GM06990 (cell line): ENCODE data around the gene CELF2.

Source experiments
- DNase-seq: peaks from one replicate; pipeline ENCODE4 v3.0.0-alpha.2; 2011; ENCODE audit not compliant: insufficient read length; ENCODE audit errors: extremely low read depth
- H3K27me3 ChIP-seq: replicated peaks from 2 replicates; pipeline ENCODE4 v1.6.0; 2011; ENCODE audit warnings: low read length; ENCODE audit not compliant: control insufficient read depth, insufficient read depth
- H3K36me3 ChIP-seq: 2 replicates; pipeline ENCODE4 v1.5.1; 2011; ENCODE audit warnings: low read length; ENCODE audit not compliant: control insufficient read depth, insufficient read depth
- H3K4me3 ChIP-seq: replicated peaks from 2 replicates; pipeline ENCODE4 v1.5.1; 2011; ENCODE audit warnings: low read depth, mild to moderate bottlenecking, control low read depth, low read length
- CTCF ChIP-seq: IDR thresholded peaks from 2 replicates; pipeline ENCODE4 v1.5.1; 2011; ENCODE audit warnings: low read length, control low read depth, mild to moderate bottlenecking, inconsistent platforms; ENCODE audit not compliant: insufficient read depth, poor library complexity, severe bottlenecking

Gene CELF2

GRCh38 chr10:10991144-10991543, 26.5 kb upstream of the CELF2 start:
- no peaks in the 10 kb centered on the region for H3K36me3 ChIP-seq
- no peaks in the 10 kb centered on the region; the same call in 1 of the 2 replicates for H3K27me3 ChIP-seq
- TF ChIP-seq CTCF, result no peak
- DNase-seq, result no peak
- H3K4me3 ChIP-seq, result no peak overlapping the region

- DNase-seq, result no peak
- no peak overlapping the region for H3K4me3 ChIP-seq
- TF ChIP-seq CTCF, result no peak
- H3K36me3 ChIP-seq, result no peaks in the 10 kb centered on the region
- H3K27me3 ChIP-seq, result no peaks in the 10 kb centered on the region; the same call in 1 of the 2 replicates
Observed at GRCh38 chr10:10992072-10992471, 25.6 kb upstream of the CELF2 start.

- no peak for TF ChIP-seq CTCF
- no peak for DNase-seq
- H3K36me3 ChIP-seq, result no peaks in the 10 kb centered on the region
- no peak overlapping the region for H3K4me3 ChIP-seq
- H3K27me3 ChIP-seq, result no peaks in the 10 kb centered on the region; the same call in 1 of the 2 replicates
Observed at GRCh38 chr10:10992961-10993714, 24.5 kb upstream of the CELF2 start.

GRCh38 chr10:10993785-10994184, 23.9 kb upstream of the CELF2 start:
- DNase-seq, result no peak
- no peak for TF ChIP-seq CTCF
- H3K36me3 ChIP-seq, result no peaks in the 10 kb centered on the region
- H3K4me3 ChIP-seq, result no peak overlapping the region
- no peaks in the 10 kb centered on the region; the same call in 1 of the 2 replicates for H3K27me3 ChIP-seq

GRCh38 chr10:10994360-10994759, 23.3 kb upstream of the CELF2 start:
- no peak for DNase-seq
- Histone ChIP-seq H3K36me3 (no peaks in the 10 kb centered on the region), H3K27me3 (no peaks in the 10 kb centered on the region; the same call in 1 of the 2 replicates), H3K4me3 (no peak overlapping the region)
- no peak for TF ChIP-seq CTCF

GRCh38 chr10:10995120-10995519, 22.6 kb upstream of the CELF2 start:
- no peak overlapping the region for H3K4me3 ChIP-seq
- no peaks in the 10 kb centered on the region; the same call in 1 of the 2 replicates for H3K27me3 ChIP-seq
- no peak for DNase-seq
- no peak for TF ChIP-seq CTCF
- no peaks in the 10 kb centered on the region for H3K36me3 ChIP-seq
